ENCODE data around the gene MTTP. TPM values are rescaled to one million over a fixed set of nuclear protein-coding genes. Genes with fewer than 3 reads are reported as not detected.

Gene MTTP
- total RNA-seq, 1 donor = not detected

DNA sequence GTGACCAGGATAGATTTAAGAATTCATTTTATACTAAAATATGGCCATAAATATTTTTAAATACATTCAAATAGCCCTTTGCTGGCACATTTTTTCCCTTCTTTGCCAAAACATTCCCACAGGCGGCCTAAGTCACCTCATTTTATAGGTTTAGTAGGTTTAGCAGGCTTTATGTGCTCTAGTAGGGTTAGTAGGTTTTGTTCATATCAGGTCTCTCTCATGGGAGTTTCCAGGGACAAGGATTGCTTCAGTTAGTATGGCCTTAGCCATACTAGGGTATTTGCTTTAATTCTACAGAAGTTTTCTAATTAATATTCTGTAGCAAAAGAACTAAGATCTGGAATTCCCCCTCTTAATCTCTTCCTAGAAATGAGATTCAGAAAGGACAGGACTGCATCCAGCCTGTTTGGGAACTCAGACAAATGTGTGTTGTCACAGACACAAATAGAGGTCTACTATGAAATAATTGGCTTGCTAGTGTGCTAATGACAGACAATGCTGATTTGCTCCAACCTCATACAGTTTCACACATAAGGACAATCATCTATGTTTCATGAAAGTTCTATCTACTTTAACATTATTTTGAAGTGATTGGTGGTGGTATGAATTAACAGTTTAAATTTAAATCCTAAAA lies 772 bp upstream of the MTTP start:
- DNase-seq (ENCODE audit: low read depth) = no peak
- TF ChIP-seq, protein P1, sequence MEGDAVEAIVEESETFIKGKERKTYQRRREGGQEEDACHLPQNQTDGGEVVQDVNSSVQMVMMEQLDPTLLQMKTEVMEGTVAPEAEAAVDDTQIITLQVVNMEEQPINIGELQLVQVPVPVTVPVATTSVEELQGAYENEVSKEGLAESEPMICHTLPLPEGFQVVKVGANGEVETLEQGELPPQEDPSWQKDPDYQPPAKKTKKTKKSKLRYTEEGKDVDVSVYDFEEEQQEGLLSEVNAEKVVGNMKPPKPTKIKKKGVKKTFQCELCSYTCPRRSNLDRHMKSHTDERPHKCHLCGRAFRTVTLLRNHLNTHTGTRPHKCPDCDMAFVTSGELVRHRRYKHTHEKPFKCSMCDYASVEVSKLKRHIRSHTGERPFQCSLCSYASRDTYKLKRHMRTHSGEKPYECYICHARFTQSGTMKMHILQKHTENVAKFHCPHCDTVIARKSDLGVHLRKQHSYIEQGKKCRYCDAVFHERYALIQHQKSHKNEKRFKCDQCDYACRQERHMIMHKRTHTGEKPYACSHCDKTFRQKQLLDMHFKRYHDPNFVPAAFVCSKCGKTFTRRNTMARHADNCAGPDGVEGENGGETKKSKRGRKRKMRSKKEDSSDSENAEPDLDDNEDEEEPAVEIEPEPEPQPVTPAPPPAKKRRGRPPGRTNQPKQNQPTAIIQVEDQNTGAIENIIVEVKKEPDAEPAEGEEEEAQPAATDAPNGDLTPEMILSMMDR (IDR thresholded peaks at IDR 0.05; ENCODE audit: insufficient read depth, low read depth, low read length) = no peak
- H3K4me3 ChIP-seq (ENCODE audit: low read depth, low read length) = no peak overlapping the region

DNA sequence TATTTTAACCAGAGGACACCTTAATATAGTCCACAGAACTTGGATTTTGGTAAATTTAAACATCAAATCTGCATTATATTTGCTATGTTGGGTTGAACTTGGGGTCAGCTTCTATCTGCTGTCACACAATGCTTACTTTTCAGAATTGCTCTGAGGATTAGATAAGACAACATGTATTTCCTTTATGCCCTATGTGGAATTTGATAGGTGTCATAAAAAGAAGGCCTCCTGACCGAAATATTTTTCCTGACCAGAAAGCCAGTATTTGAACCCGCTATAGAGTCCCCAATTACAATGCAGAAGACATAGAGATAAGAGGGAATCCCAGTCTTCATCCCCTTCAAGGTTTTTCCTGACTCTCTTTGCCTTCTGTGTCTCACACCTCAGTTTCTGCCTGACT lies 4.1 kb downstream of the MTTP start:
- TF ChIP-seq, protein P1 (IDR thresholded peaks at IDR 0.05; ENCODE audit: insufficient read depth, low read depth, low read length) = no peak
- no peak for DNase-seq (ENCODE audit: low read depth)
- H3K4me3 ChIP-seq (ENCODE audit: low read depth, low read length) = no peak overlapping the region

DNA sequence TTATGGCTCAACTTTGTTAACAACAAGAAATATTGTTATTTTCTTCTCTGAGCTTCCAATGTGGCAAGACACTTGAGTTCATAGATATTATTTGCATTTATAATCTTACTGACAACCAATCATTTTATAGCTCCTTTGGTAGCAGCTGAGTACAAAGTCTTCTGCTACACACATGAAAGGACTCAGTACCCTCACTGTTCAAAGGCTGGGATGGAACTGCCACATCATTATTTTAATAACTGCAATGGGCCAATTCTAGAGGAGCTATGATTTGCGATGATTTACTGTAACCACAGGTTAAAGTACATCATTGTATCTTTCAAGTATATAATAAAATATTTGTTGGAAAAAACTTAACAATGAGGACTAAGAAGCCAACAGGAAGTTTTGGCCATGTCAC lies 10.9 kb downstream of the MTTP start:
- TF ChIP-seq, protein P1 (IDR thresholded peaks at IDR 0.05; ENCODE audit: insufficient read depth, low read depth, low read length) = no peak
- DNase-seq (ENCODE audit: low read depth) = no peak

DNA sequence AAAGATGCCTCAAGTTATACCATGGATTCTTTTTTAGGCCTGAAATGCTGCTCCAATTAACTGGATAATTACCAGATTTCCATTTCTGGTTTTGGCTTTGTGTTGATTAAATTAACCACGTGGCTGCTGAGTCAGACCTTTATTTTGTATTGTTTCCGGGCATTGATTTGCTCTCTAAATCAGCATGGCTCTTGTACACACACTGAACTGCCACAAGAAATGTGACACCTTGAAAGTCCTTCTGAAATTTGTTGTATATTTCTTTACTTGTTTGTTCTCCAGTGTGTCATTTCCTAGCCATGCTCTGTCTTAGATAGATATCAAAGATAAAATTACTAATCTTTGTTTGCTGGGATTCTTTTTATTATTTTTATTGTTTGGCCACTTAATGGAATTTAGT lies 11.7 kb downstream of the MTTP start:
- no peak overlapping the region for H3K4me3 ChIP-seq (ENCODE audit: low read depth, low read length)
- TF ChIP-seq, protein P1 (IDR thresholded peaks at IDR 0.05; ENCODE audit: insufficient read depth, low read depth, low read length) = no peak
- DNase-seq (ENCODE audit: low read depth) = no peak

More for the DNA sequence above, 10.9 kb downstream of the MTTP start:
- H3K4me3 ChIP-seq (ENCODE audit: low read depth, low read length) = no peak overlapping the region

DNA sequence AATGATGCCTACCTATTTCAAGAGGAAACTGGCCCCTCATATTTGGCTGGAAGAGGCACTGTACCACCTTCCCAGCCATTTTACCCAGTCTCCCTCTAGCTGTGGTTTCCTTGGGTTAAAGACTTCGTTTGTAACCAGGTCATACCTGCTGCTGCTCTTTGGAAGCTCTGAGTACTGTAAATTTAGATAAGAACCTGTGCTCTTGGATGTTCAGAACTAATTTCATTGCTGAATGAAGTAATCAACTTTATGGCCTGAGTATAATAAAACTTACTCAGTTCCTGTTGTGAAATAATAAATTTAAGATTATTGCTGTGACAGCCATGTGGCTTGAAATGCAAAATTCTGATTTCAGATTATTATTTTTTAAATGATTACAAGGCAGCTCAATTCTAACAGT lies 12.2 kb downstream of the MTTP start:
- H3K4me3 ChIP-seq (ENCODE audit: low read depth, low read length) = no peak overlapping the region
- DNase-seq (ENCODE audit: low read depth) = no peak
- TF ChIP-seq, protein P1 (IDR thresholded peaks at IDR 0.05; ENCODE audit: insufficient read depth, low read depth, low read length) = no peak

DNA sequence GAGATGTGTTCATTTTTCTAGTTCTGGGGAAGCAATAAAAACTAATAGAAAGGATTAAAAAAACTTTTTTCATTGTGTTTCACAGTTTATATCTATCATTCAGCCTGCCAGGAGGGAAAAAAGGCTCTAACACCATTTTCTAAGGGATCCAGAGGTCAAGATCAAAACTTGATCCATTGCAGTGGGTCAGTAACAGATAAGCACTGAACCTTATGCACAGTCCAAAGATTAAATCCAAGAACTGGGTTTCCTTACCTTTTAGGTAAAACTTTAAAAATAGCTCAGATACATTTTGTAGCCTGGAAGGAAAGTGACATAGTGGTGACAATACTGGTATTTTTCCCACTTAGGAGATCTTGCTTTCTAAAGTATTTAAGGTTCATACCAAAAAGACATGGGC lies 12.7 kb downstream of the MTTP start:
- TF ChIP-seq, protein P1 (IDR thresholded peaks at IDR 0.05; ENCODE audit: insufficient read depth, low read depth, low read length) = no peak
- no peak overlapping the region for H3K4me3 ChIP-seq (ENCODE audit: low read depth, low read length)
- no peak for DNase-seq (ENCODE audit: low read depth)

DNA sequence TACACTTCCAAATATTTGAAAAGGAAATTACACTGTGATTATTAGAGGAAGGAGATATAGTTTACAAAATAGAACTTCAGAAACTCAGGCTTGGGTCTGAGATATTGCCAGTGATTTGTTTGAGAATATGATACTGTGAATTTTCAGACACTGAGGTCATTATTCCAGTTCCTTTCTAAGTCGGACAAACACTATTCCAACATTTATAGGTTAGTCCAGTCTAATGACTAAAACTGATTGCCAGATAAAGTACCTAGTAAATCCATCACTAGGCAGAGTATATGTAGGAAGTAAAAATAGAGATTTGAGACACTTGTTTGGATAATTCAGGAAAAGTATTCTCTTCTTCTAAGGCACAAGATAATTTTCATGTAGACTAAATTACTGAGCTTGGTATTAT lies 13.2 kb downstream of the MTTP start:
- DNase-seq (ENCODE audit: low read depth) = no peak

More for the DNA sequence above, 13.2 kb downstream of the MTTP start:
- TF ChIP-seq, protein P1 (IDR thresholded peaks at IDR 0.05; ENCODE audit: insufficient read depth, low read depth, low read length) = no peak
- H3K4me3 ChIP-seq (ENCODE audit: low read depth, low read length) = no peak overlapping the region
